ENCODE data around the gene BEAN1.
A peak's percentile ranks its signal among the peaks of the same experiment; 100 is the strongest.

BEAN1 gene

DNA sequence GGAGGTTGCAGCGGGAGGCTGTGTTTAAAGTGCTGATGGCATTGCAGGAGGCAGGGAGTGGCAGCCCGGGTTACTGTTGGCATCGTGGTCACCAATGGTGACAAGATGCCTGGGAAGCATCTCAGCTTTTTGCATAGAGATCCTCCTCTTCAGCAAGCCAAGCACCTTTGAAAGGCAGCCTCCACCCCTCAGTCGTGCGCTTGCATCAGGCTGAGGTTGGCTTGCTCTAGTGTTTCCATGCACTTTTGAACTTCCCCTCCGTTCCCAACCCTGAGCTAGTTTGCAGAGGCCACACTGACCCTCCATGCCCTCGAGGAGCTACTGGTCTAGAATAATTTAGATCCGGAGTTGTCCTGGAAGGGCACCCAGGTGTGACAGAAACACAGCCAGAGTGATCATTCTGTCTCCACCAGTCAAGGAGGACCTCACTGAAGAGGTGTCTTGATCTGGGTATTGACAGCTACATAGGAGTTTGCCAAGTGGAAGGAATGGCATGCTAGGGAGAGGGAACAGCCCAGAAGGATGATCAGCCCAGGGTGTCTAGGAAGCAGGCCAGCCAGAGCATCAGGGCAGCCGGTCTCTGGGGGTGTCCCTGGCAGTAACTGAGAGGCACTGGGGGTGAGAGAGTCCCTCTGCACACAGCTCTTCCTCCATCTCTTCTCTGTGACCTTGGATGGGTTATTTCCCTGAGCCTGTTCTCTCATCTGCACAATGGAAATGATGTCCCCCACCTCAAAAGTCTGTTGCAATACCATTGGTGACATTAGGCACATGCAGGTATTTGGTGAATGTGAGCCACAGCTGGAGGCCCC is 7.7 kb downstream of the BEAN1 start:
- Mint-ChIP-seq H3K27me3 (peaks cover 37 to 84% of the 10 kb centered on the region in 2 donors), H3K9me3 (no peaks in the 10 kb centered on the region), H3K4me3 (no peak overlapping the region), H3K36me3 (ENCODE audit: insufficient read depth) (peaks cover 3% of the 10 kb centered on the region), H3K27ac (no peak overlapping the region), H3K4me1 (ENCODE audit: low read depth in 2 of 2) (no peaks in the 10 kb centered on the region)
- no peak for DNase-seq
- no peak for ATAC-seq (replicated peaks)

DNA sequence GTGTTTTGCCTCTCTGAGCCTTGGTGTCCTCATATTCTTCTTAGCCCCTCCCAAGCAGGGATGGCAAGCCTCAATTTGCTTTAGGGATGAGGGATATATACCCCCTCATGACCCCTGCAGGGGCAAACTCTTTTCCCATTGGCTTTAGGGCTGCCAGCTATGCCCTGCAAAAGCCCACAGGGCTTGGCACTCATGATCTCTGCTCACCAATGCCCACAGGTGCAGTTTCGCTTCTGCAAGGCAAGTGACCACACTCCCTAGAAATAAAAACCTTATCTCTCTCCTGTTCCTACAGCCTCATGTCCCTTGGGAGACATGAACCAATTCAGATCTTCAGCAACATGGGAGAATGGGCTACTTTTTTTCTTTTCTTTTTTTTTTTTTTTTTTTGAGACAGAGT is 8.8 kb downstream of the BEAN1 start:
- H3K4me1 Mint-ChIP-seq (ENCODE audit: low read depth in 2 of 2) = no peaks in the 10 kb centered on the region
- H3K9me3 Mint-ChIP-seq = no peaks in the 10 kb centered on the region
- no peak overlapping the region for H3K27ac Mint-ChIP-seq
- H3K4me3 Mint-ChIP-seq = no peak overlapping the region
- ATAC-seq (replicated peaks) (no peak), DNase-seq (no peak)
- peaks cover 3% of the 10 kb centered on the region for H3K36me3 Mint-ChIP-seq (ENCODE audit: insufficient read depth)
- peaks cover 43 to 90% of the 10 kb centered on the region in 2 donors for H3K27me3 Mint-ChIP-seq

DNA sequence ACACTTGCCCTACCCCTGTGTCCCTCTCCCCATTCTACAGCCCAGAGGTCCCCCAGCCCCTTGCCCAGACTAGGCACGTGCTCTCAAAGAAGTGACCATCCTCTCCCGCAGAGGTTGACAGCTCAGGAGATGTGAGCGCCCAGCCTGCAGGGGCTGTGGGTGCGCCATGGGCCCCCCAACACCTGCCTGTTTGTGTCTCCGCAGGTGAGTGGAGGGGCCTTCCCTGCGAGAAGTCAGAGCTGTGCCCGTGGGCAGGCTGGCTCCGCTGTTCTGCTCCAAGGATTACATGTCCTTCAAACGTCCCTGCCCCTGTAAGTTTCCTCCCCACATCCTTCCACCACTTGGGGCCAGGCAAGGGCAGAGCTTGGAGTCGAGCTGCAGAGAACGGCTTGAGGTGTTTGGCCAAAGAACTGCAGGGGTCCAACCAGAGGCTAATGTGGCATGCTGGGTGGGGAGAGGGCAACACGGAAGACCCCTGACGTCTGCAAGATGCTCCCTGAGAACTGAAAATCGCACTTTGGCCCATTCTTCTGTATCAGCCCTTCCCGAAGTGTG is 10.4 kb downstream of the BEAN1 start:
- ATAC-seq (replicated peaks) (no peak), DNase-seq (no peak)
- peaks cover 3% of the 10 kb centered on the region for H3K36me3 Mint-ChIP-seq (ENCODE audit: insufficient read depth)
- H3K9me3 Mint-ChIP-seq = no peaks in the 10 kb centered on the region
- H3K27ac Mint-ChIP-seq = no peak overlapping the region
- no peaks in the 10 kb centered on the region for H3K4me1 Mint-ChIP-seq (ENCODE audit: low read depth in 2 of 2)
- no peak overlapping the region for H3K4me3 Mint-ChIP-seq
- H3K27me3 Mint-ChIP-seq = peaks cover 40 to 90% of the 10 kb centered on the region in 2 donors

DNA sequence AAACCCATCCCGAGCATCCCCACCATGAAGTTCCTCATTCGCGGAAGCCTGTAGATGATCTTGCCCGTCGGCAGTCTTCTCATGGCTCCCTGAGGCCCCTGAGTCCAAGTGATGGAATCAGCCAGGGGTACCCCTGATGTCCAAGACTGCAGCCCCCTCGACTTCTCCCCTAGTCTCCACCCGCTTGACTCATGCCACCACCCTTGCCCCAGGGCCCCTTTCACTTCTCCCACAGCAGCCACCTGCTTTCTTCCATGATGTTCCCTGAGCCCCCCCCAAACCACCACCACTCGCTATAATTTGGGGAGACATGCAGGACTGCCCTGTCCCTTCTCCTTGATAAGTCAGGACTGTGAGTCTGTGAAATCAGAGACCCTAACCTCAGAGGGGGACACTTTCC is 11.4 kb downstream of the BEAN1 start:
- H3K4me3 Mint-ChIP-seq = no peak overlapping the region
- no peak overlapping the region for H3K27ac Mint-ChIP-seq
- peaks cover 3% of the 10 kb centered on the region for H3K36me3 Mint-ChIP-seq (ENCODE audit: insufficient read depth)
- H3K27me3 Mint-ChIP-seq = peaks cover 30 to 85% of the 10 kb centered on the region in 2 donors
- DNase-seq (no peak), ATAC-seq (replicated peaks) (no peak)
- H3K4me1 Mint-ChIP-seq (ENCODE audit: low read depth in 2 of 2) = no peaks in the 10 kb centered on the region
- no peaks in the 10 kb centered on the region for H3K9me3 Mint-ChIP-seq

DNA sequence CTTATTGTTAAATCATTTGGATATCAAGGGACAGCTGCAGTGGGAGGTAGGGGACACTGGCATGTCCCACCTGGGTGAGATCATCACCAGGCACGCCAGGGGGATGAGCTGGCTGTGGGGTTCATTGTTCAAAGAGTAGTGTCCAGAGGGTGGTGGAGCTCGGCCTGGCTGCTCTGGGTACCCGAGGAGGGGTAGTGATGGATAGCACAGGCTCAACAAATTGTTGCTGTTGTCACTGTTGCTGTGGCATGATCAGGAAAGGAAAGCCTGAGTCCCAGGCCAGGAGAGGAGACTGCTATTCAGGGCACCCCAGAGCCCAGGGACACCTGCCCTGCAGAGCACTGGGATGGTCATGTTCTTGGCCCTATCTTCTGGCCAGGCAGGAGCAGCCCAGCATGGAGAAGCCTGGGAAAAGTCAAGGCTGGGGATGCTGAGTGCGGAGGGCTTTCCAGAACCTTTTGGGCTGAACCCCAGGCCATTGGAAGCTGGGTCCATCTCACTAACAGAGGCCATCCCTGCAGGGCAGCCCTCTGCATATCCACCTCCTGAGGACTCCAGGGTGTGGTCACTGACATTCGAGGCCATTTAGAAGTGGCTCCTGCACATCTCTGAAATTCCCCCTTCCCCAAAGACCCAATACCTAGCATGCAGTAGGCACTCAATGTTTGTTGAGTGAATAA is 12.1 kb downstream of the BEAN1 start:
- no peak overlapping the region for H3K4me3 Mint-ChIP-seq
- H3K9me3 Mint-ChIP-seq = no peaks in the 10 kb centered on the region
- peaks cover 3% of the 10 kb centered on the region for H3K36me3 Mint-ChIP-seq (ENCODE audit: insufficient read depth)
- no peak for DNase-seq
- H3K27me3 Mint-ChIP-seq = peaks cover 33 to 85% of the 10 kb centered on the region in 2 donors
- H3K4me1 Mint-ChIP-seq (ENCODE audit: low read depth in 2 of 2) = no peaks in the 10 kb centered on the region
- no peak for ATAC-seq (replicated peaks)
- no peak overlapping the region for H3K27ac Mint-ChIP-seq

DNA sequence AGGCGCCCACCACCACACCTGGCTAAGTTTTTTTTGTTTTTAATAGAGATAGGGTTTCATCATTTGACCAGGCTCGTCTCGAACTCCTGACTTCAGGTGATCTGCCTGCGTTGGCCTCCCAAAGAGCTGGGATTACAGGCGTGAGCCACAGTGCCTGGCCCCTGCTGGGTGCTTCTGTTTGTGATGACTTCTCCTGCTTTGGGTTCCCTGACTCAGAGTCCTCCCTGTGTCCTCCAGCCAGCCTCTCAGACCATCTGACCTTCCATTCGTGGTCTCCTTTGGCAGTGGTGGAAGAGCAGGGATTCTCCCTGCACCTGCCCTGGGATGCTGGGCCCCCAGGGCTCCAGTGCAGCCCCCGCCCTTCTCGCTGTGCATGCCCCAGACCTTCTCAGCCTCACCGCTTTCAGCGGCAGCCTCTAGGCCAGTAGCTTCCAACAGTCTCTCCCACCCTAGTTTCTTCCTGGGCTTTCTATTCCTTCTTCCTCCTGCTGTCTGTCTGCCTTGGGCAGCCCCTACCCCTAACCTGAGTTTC is 13.2 kb downstream of the BEAN1 start:
- H3K27me3 Mint-ChIP-seq = peaks cover 44 to 85% of the 10 kb centered on the region in 2 donors
- H3K4me3 Mint-ChIP-seq = no peak overlapping the region
- H3K36me3 Mint-ChIP-seq (ENCODE audit: insufficient read depth) = peaks cover 1% of the 10 kb centered on the region
- ATAC-seq (replicated peaks) = no peak
- no peak for DNase-seq
- H3K27ac Mint-ChIP-seq = peak overlapping the region in 1 of 2 donors; percentile 45
- no peaks in the 10 kb centered on the region for H3K4me1 Mint-ChIP-seq (ENCODE audit: low read depth in 2 of 2)
- no peaks in the 10 kb centered on the region for H3K9me3 Mint-ChIP-seq

DNA sequence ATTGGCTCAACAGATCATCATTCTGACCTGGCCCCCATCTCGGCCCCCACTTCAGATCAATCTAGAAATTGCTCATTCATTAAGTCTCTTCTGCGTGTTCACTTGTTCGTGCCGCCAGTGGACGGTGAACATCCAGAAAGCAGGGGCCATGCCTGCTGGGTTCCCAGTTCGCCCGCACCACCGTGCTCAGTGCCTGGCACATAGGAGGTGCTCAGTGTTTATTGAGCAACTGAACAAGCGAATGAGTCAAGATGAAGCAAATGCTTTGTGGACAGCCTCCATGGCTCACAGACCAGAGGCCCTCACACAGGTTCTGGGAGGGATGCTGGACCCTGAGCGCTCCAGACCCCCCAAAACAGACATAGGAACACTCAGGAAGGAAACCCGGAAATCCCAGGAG is 13.9 kb downstream of the BEAN1 start:
- Mint-ChIP-seq H3K27ac (no peak overlapping the region), H3K27me3 (peaks cover 49 to 85% of the 10 kb centered on the region in 2 donors), H3K4me3 (no peak overlapping the region), H3K4me1 (ENCODE audit: low read depth in 2 of 2) (no peaks in the 10 kb centered on the region), H3K36me3 (ENCODE audit: insufficient read depth) (no peaks in the 10 kb centered on the region), H3K9me3 (no peaks in the 10 kb centered on the region)
- DNase-seq = no peak
- ATAC-seq (replicated peaks) = no peak

DNA sequence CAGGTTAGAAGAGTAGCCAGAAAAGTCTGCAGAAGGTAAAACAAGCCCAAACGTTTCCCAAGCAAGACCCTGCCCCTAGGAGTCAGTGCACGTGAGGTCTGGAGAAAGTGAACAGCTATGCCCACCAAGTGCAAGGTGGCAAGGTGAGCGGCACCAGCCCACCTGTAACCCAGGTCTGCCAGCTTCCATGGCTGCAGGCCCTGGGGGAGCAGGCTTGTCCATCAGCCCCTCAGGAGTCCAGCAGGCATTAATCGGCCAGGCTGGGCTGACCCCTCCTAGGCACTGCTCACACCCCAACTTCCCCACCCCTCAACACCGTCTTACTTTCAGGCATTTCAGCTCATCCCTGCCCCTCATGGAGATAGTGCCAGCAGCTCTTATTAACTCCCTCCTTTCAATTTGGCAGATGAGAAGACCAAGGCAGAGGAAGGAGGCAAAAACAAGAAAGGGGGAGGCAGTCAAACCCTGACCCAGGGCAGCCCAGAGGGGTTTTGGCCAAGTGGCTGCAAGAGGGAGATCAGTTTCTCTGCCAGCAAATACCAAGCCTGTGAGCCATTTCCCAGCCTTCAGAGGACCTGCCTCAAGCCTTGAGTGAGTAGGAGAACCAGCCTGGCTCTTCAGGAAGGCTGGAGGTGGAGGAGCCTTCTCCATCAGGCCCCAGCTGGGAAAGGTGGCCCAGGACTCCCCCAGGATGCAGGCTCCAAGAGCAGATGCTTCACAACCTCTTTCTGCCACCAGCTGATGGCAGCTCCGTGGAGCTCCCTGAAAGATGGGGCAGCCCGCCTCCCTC is 14.7 kb downstream of the BEAN1 start:
- no peaks in the 10 kb centered on the region for H3K4me1 Mint-ChIP-seq (ENCODE audit: low read depth in 2 of 2)
- ATAC-seq (replicated peaks) = no peak
- no peak overlapping the region for H3K4me3 Mint-ChIP-seq
- H3K27me3 Mint-ChIP-seq = peaks cover 55 to 93% of the 10 kb centered on the region in 2 donors
- no peak overlapping the region for H3K27ac Mint-ChIP-seq
- no peaks in the 10 kb centered on the region for H3K36me3 Mint-ChIP-seq (ENCODE audit: insufficient read depth)
- DNase-seq = no peak
- no peaks in the 10 kb centered on the region for H3K9me3 Mint-ChIP-seq

DNA sequence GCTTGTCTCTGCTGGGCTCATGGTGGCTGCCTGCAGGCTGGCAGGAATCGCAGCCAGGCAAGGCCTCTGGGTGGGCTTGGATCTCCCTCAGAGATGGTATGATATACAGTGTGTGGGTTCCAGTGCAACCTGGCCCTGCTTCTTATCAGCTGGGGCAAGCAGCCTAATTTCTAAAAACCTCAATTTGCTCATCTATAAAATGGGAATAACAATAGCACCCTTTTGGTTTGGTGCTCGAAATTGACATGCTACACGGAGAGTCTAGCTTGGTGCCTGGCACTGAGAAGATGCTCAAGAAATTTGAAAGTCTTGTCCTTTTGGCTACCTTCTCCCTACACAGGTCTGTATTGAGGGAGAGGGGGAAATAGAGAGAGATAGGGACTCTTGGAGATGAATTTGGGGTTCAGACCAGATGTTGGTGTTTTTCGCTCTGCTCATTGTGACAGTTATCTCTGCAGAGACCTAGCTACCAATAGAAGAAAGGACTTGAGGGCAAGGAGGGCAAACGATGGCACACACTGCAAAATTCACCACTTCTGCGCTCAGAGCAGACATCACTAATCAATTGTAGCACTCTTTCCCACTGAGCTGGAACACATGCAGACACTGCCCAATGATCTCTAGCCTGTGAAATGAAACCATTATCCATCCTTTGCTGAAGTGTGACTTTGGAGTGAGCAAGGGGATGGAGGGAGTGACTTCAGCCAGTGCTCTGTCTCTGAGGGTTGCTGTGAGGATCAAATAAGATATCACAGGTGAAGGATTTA is 15.6 kb downstream of the BEAN1 start:
- Mint-ChIP-seq H3K27ac (no peak overlapping the region), H3K27me3 (peaks cover 55 to 87% of the 10 kb centered on the region in 2 donors), H3K4me1 (ENCODE audit: low read depth in 2 of 2) (no peaks in the 10 kb centered on the region), H3K4me3 (no peak overlapping the region), H3K36me3 (ENCODE audit: insufficient read depth) (no peaks in the 10 kb centered on the region), H3K9me3 (no peaks in the 10 kb centered on the region)
- ATAC-seq (replicated peaks) (no peak), DNase-seq (no peak)

DNA sequence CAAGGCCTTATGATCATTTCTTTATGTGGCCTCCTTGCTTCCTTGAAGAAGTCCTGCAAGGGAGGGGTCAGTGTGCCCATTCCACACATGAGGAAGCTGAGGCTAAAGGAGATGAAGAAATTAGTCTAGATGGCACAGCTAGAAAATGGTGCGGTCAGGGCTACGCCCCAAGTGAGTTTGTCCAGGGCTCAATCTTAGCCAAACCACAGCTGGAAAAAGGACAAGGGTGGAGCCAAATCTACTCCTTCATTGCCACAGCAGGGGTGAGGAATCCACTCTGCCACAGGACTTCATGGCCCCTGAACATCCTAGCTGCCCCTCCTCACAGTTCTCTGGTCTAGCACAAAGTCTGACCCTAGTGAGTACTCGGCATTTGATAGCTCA is 16.2 kb downstream of the BEAN1 start:
- Mint-ChIP-seq H3K4me3 (no peak overlapping the region), H3K27me3 (peaks cover 55 to 81% of the 10 kb centered on the region in 2 donors), H3K36me3 (ENCODE audit: insufficient read depth) (no peaks in the 10 kb centered on the region), H3K9me3 (no peaks in the 10 kb centered on the region), H3K4me1 (ENCODE audit: low read depth in 2 of 2) (no peaks in the 10 kb centered on the region), H3K27ac (no peak overlapping the region)
- ATAC-seq (replicated peaks) = no peak
- no peak for DNase-seq

DNA sequence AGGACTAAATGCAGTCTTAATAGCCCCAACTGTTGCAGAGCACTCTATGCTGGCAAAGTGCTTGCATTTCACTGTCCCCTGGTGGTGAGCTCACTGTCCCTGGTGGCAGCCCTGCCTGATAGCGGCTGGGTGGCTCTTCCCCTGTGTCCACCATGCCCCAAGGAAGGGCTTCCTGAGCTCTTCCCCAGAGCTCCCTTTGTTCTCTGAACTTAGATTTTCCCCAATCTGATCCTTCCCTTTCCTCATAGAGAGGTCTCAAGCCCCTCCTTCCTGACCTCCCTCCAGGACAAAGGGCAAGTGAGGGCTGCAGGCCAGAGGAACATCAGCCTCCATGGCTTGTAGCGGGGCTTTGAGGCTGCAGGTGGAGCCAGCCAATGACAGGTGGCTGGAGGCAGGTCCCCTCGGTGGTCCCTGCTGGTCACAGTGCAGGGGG is 17.0 kb downstream of the BEAN1 start:
- Mint-ChIP-seq H3K27me3 (peaks cover 48 to 73% of the 10 kb centered on the region in 2 donors), H3K9me3 (no peaks in the 10 kb centered on the region), H3K4me3 (no peak overlapping the region), H3K4me1 (ENCODE audit: low read depth in 2 of 2) (no peaks in the 10 kb centered on the region), H3K27ac (no peak overlapping the region), H3K36me3 (ENCODE audit: insufficient read depth) (no peaks in the 10 kb centered on the region)
- DNase-seq (no peak), ATAC-seq (replicated peaks) (no peak)

DNA sequence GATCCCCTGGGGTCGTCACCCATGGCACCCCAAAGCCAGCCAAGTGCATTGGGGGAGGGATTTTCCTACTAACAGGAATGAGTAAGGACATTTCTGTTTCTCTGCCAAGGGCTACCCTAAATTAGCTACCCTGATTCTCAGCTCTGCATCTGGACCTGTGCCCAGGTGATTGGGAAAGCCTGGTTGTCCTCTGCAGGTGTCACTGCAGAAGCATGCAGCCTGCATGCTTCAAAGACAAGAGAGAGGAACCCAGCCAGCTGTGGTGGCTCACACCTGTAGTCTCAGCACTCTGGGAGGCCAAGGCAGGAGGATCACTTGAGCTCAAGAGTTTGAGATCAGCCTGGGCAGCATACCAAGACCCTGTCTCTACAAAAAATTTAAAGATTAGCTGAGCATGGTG is 19.6 kb downstream of the BEAN1 start:
- Mint-ChIP-seq H3K36me3 (ENCODE audit: insufficient read depth) (no peaks in the 10 kb centered on the region), H3K9me3 (no peaks in the 10 kb centered on the region), H3K27ac (no peak overlapping the region), H3K27me3 (peaks cover 27 to 47% of the 10 kb centered on the region in 2 donors), H3K4me3 (no peak overlapping the region), H3K4me1 (ENCODE audit: low read depth in 2 of 2) (no peaks in the 10 kb centered on the region)
- DNase-seq = no peak
- ATAC-seq (replicated peaks) = no peak

DNA sequence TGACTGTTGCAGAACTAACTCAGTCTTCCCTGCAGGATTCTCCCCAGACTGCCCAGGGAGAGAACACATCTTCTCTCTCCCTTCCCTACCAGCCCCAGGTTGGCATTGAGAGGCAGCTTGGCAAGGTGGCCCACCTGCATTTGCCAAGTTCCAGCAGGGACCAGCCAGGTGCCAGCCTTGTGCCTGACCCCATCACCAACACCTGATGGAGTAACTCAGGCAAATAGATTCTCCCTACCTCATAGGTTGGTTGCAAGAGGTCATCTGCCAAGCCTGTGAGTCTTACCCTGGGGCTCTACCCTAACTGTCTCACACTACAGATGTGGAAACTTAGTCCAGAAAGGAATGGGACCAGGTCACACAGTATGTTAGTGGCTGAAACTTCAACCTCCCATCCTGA is 20.4 kb downstream of the BEAN1 start:
- no peaks in the 10 kb centered on the region for H3K9me3 Mint-ChIP-seq

More for the DNA sequence above, 20.4 kb downstream of the BEAN1 start:
- peaks cover 27 to 39% of the 10 kb centered on the region in 2 donors for H3K27me3 Mint-ChIP-seq
- H3K4me1 Mint-ChIP-seq (ENCODE audit: low read depth in 2 of 2) = no peaks in the 10 kb centered on the region
- H3K36me3 Mint-ChIP-seq (ENCODE audit: insufficient read depth) = no peaks in the 10 kb centered on the region
- no peak overlapping the region for H3K4me3 Mint-ChIP-seq
- DNase-seq = no peak
- ATAC-seq (replicated peaks) = no peak
- no peak overlapping the region for H3K27ac Mint-ChIP-seq
